ENCODE data around the gene PAH. TPM values are rescaled to one million over a fixed set of nuclear protein-coding genes. Genes with fewer than 3 reads are reported as not detected.

The PAH gene
- total and polyA plus RNA-seq, 2 experiments from 2014 or later, result not detected

DNA sequence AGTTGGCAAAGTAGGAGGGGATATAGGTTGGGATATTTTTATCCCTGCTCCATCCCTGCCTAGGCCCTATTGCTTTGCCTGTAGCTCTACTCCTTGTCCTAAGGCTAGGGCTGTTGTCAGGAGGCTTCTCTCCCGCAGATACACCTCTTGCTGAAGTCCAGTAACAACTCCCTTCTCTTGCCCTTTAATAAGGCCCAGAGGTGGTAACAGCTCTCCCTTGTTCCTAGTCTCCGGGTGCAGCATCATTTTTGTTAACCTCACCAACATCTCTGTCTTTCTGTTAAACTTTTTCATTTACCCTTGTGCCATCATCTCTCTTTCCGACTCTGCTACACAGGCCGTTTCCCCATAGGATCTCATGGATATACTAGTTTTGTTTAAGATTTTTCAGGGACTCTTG is 46.8 kb upstream of the PAH start:
- Histone ChIP-seq H4K20me1 (ENCODE audit: insufficient read depth) (no peaks in the 10 kb centered on the region), H3K9ac (no peak overlapping the region), H3K4me3 (no peak overlapping the region), H3K9me2 (ENCODE audit: insufficient read depth) (no peaks in the 10 kb centered on the region), H3K79me2 (ENCODE audit: insufficient read depth) (no peaks in the 10 kb centered on the region), H3K4me2 (ENCODE audit: unreplicated experiment) (no peak overlapping the region), H3F3A (ENCODE audit: insufficient read depth) (no peaks in the 10 kb centered on the region), H3K27me3 (replicated peaks; ENCODE audit: insufficient read depth) (peaks cover 67% of the 10 kb centered on the region), H3K4me1 (ENCODE audit: insufficient read depth) (no peaks in the 10 kb centered on the region), H3K27ac (no peak overlapping the region), H2AFZ (no peak overlapping the region), H3K9me3 (ENCODE audit: low read depth) (no peaks in the 10 kb centered on the region), H3K36me3 (ENCODE audit: low read depth) (no peaks in the 10 kb centered on the region)
- WGBS, 2 experiments (ENCODE audit: low coverage in 1 of 2, low lambda C conversion rate in 2 of 2, missing lambda C conversion rate in 2 of 2), result 23 to 27% methylated on average over 4 of the region's 4 CpGs
- DNase-seq, result no peak
- in situ Hi-C loops (cut with MboI), result no loop called here
- TF ChIP-seq EZH2 (IDR thresholded peaks at IDR 0.05; ENCODE audit: insufficient read depth, poor library complexity, severe bottlenecking) (no peak), EZH2phosphoT487 (IDR thresholded peaks at IDR 0.05; ENCODE audit: insufficient read depth, low read depth) (no peak)

- peaks cover 75% of the 10 kb centered on the region for H3K27me3 ChIP-seq (replicated peaks; ENCODE audit: insufficient read depth)
- no peak overlapping the region for H3K27ac ChIP-seq
- H3K4me3 ChIP-seq, result no peak overlapping the region
- no peaks in the 10 kb centered on the region for H3K36me3 ChIP-seq (ENCODE audit: low read depth)
- no peaks in the 10 kb centered on the region for H3K9me3 ChIP-seq (ENCODE audit: low read depth)
- in situ Hi-C loops (cut with MboI), result no loop called here
- H4K20me1 ChIP-seq (ENCODE audit: insufficient read depth), result no peaks in the 10 kb centered on the region
- no peak overlapping the region for H3K4me2 ChIP-seq (ENCODE audit: unreplicated experiment)
- WGBS, 2 experiments (ENCODE audit: low coverage in 1 of 2, low lambda C conversion rate in 2 of 2, missing lambda C conversion rate in 2 of 2), result 2% methylated on average over 3 of the region's 3 CpGs
- H3F3A ChIP-seq (ENCODE audit: insufficient read depth), result no peaks in the 10 kb centered on the region
- no peak overlapping the region for H3K9ac ChIP-seq
- no peaks in the 10 kb centered on the region for H3K4me1 ChIP-seq (ENCODE audit: insufficient read depth)
- no peak overlapping the region for H2AFZ ChIP-seq
- H3K9me2 ChIP-seq (ENCODE audit: insufficient read depth), result no peaks in the 10 kb centered on the region
- TF ChIP-seq EZH2phosphoT487 (IDR thresholded peaks at IDR 0.05; ENCODE audit: insufficient read depth, low read depth) (no peak), EZH2 (IDR thresholded peaks at IDR 0.05; ENCODE audit: insufficient read depth, poor library complexity, severe bottlenecking) (no peak)
- no peak for DNase-seq
- H3K79me2 ChIP-seq (ENCODE audit: insufficient read depth), result no peaks in the 10 kb centered on the region
Observed at GRCh38 chr12:102962986-102963385, 45.9 kb upstream of the PAH start.

- no peak overlapping the region for H3K9ac ChIP-seq
- no peaks in the 10 kb centered on the region for H3K9me3 ChIP-seq (ENCODE audit: low read depth)
- no peak overlapping the region for H3K27ac ChIP-seq
- no peak for DNase-seq
- 2% methylated on average over 11 of the region's 11 CpGs for WGBS, 2 experiments (ENCODE audit: low coverage in 1 of 2, low lambda C conversion rate in 2 of 2, missing lambda C conversion rate in 2 of 2)
- no peaks in the 10 kb centered on the region for H3K79me2 ChIP-seq (ENCODE audit: insufficient read depth)
- H3K4me3 ChIP-seq, result no peak overlapping the region
- no peak overlapping the region for H2AFZ ChIP-seq
- H3K36me3 ChIP-seq (ENCODE audit: low read depth), result no peaks in the 10 kb centered on the region
- in situ Hi-C loops (cut with MboI), result no loop called here
- peak; percentile 33 for TF ChIP-seq EZH2 (IDR thresholded peaks at IDR 0.05; ENCODE audit: insufficient read depth, poor library complexity, severe bottlenecking)
- TF ChIP-seq EZH2phosphoT487 (IDR thresholded peaks at IDR 0.05; ENCODE audit: insufficient read depth, low read depth), result no peak
- no peaks in the 10 kb centered on the region for H3K4me1 ChIP-seq (ENCODE audit: insufficient read depth)
- H3F3A ChIP-seq (ENCODE audit: insufficient read depth), result no peaks in the 10 kb centered on the region
- no peaks in the 10 kb centered on the region for H4K20me1 ChIP-seq (ENCODE audit: insufficient read depth)
- H3K4me2 ChIP-seq (ENCODE audit: unreplicated experiment), result no peak overlapping the region
- peaks cover 79% of the 10 kb centered on the region for H3K27me3 ChIP-seq (replicated peaks; ENCODE audit: insufficient read depth)
- no peaks in the 10 kb centered on the region for H3K9me2 ChIP-seq (ENCODE audit: insufficient read depth)
Observed at GRCh38 chr12:102962532-102962931, 45.5 kb upstream of the PAH start.

- Histone ChIP-seq H3K79me2 (ENCODE audit: insufficient read depth) (no peaks in the 10 kb centered on the region), H3K9me2 (ENCODE audit: insufficient read depth) (no peaks in the 10 kb centered on the region), H3F3A (ENCODE audit: insufficient read depth) (no peaks in the 10 kb centered on the region), H3K9me3 (ENCODE audit: low read depth) (no peaks in the 10 kb centered on the region), H2AFZ (no peak overlapping the region), H3K36me3 (ENCODE audit: low read depth) (no peaks in the 10 kb centered on the region), H3K4me3 (no peak overlapping the region), H3K27me3 (replicated peaks; ENCODE audit: insufficient read depth) (peaks cover 89% of the 10 kb centered on the region), H3K4me2 (ENCODE audit: unreplicated experiment) (no peak overlapping the region), H4K20me1 (ENCODE audit: insufficient read depth) (no peaks in the 10 kb centered on the region), H3K4me1 (ENCODE audit: insufficient read depth) (no peaks in the 10 kb centered on the region), H3K27ac (no peak overlapping the region), H3K9ac (no peak overlapping the region)
- in situ Hi-C loops (cut with MboI), result no loop called here
- DNase-seq, result no peak
- WGBS, 2 experiments (ENCODE audit: low coverage in 1 of 2, low lambda C conversion rate in 2 of 2, missing lambda C conversion rate in 2 of 2), result 2 to 4% methylated on average over 8 of the region's 8 CpGs
- TF ChIP-seq EZH2phosphoT487 (IDR thresholded peaks at IDR 0.05; ENCODE audit: insufficient read depth, low read depth), result no peak
- TF ChIP-seq EZH2 (IDR thresholded peaks at IDR 0.05; ENCODE audit: insufficient read depth, poor library complexity, severe bottlenecking), result no peak
Observed at GRCh38 chr12:102961466-102961855, 44.4 kb upstream of the PAH start.

Measured in GM23248 (cell line).